ENCODE data around the gene MGMT.
A peak's percentile ranks its signal among the peaks of the same experiment; 100 is the strongest.

MGMT gene

GRCh38 chr10:129758207-129759021 lies 291.4 kb downstream of the MGMT start:
- DNase-seq, result peak in 10 of 51 donors; percentile 11 to 38 (median 13)

DNA sequence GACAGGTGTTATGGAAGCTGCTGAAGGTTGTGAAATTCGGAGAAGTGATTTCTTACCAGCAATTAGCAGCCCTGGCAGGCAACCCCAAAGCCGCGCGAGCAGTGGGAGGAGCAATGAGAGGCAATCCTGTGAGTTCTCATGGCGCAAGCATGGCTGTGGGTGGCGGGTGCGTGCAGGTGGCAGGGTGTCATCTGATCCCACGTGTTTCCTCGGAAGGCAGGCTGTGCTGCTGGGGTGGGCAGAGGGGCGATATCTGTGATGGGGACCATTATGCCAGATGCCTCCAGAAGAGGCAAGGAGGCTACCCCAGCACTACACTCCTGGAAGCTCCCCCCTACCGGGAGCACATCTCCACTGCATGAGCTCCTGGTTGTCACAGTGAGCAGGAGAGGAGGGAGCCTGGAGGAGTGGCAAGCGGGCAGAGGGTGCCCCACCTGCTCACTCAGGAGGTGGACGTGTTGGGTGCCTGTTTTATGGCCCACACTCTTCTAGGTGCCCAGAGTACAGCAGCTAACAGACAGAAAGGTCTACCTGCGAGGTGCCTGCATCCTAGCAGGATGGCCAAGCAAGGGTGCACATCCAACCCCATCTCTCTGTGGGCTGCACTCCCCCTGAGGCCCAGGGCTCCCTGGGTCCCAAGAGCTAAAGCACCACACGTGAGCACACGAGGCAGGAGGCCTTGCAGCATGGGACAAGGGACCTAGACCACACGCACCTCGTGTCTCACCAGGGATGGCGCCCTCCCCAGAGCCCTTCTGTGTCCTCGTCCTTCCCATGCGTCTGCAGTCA lies 292.4 kb downstream of the MGMT start:
- no peak for DNase-seq

- no peak for DNase-seq
Observed at GRCh38 chr10:129760003-129760315, 292.9 kb downstream of the MGMT start.

GRCh38 chr10:129760416-129760815 lies 293.4 kb downstream of the MGMT start:
- DNase-seq, result no peak

DNA sequence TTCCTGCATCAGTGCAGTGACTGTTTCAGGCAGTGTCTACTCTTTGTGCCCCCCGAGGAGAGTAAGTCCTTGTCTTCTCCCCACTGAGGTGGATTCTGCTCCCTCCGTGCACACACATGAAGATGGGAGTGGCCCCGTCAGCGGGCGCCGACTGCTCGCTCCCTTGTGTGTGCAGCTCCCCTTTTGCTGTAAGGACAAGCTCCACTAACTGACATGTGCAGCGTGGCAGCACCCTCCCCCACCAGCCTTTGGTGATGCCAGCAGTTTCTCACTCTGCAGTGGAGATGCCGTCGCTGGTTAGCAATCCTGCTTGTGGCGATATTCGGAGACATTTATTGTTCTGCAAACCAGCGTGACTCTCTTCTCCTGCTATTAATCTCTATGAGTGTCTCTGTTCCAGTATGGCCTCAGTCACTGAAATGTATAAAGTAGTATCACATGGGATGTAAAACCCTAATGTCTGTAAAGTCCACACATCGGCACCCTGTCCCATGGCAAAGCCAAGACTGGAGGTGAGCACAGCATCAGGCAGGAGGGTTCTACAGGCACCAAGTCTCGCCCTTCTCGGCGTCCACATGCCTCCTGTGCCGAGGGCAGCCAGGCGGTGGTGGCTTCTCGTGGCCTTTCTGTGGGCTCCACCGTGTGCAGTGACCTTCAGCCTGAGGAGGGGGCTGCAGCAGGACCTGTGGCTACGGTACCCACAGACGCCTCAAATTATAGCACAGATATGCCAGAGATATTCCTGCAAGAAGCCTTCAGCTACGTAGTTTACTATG lies 294.3 kb downstream of the MGMT start:
- DNase-seq, result no peak

DNA sequence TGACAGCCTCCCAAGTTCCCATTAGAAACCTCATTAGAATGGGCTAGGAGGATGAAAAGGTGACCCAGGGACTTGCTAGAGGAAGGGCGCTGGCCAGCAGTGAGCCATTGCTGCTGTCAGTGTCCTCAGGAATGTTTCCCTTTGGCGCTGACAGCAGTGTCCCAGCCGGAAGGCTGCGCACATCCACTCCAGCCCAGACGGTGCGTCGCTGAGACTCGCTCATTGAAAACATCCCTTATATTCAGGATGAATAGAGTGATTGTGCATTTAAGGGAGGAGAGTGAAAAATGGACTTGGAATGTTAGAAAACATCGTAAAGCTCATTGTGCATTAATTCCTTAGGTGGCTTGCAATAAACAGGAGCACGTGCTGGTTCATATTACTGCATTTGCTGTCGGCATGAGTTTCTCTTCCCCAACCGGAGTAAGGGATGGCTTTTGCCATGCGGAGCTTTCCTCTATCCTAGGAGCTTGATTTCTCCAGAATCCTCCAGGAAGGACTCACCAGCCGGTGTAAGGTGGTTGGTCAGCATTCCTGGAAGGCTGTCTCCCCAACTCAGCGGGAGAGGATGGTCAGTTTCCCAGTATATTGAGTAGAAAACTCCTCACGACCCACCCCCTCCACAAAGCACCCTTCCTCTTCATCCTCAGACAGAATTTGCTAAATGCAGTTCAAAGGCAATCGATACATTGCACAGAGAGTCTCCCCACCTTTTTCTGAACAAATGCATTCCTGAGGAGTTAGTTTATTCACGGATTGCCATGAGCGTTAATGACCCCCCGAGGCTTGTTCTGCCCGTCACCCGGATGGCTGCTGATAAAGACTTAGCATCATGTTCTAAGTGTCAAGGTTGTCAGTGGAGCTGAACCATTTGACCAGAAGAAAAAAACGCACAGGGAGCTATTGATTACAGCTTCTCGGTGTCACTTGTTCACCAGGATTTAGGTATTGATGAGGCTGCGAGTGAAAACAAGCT lies 295.2 kb downstream of the MGMT start:
- no peak for DNase-seq

- DNase-seq, result no peak
Observed at GRCh38 chr10:129764011-129764900, 297.2 kb downstream of the MGMT start.

DNA sequence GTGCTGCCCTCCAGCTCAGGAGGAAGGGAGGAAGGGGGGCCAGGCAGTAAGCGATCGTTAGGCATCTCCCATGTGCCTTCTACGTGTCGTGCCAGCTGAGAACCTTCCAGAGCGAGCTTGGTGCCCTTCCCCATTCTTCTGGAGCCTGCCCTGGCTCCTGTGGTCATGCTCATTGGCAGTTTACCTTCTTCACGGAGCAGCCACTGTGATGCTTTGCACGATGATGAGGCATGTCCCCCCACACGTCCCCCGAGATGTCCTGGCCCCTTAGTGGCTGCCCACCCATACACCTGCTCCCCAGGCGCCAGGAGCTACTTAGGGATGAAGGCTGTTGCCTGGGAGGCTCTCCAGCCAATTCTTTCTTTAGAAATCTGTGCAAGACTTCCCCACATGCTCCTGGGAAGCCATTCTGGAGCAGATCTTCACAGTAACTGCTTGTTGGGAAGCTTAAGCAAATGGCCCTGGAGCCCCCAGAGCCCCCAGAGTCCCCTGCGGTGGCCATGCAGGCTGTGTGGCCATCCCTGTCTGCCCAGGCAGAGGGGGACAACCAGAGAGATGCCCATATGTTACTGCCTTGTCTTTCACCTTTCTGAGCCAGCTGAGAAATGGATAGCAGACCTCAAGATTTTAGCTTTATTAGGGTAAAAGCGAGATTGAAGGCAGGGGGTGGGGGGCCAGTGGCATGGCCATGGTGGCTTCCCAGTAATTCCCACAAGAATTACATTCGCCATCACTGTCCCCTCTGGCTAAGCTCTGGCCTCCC lies 298.0 kb downstream of the MGMT start:
- no peak for DNase-seq

DNA sequence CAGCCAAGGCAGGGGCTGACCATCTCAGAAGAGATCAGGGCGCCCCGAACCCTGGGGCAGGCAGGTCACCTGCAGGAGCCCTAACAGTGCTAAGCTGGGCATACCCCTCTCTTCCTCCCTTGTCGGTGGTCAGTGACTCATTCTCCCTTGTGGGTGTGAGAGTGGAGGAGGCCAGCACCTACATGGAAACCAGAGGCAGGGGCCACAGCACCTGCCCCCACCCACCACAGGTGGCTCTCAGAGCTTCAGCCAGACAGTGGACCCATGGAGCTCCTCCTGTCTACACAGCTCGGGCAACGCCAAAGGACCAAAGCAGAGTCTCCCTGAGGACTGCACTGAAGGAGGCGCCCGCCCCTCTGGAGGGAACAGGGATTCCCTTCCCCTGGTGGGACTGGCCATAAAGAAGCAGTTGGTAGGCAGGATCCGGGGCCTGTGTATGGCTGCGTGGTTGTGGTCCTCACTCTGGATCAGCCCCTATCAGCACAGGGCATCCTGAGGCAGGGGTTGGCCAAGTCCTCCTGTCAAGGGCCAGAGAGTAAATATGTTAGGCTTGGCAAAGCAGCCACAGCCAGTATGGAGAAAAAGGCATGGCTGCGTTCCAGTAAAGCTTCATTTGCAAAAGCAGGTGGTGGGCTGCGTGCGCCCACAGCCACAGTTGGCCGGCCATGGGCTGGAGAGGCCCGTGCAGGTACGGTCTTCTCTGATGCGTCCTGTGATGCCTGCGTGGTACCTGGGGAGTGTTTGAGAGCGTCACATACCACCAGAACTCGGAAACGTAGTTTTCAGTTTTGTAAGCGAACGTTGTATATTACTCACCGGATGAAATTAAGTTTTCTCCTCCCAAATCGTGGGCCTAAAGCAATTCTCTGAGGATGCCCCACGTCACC lies 298.9 kb downstream of the MGMT start:
- no peak for DNase-seq

GRCh38 chr10:129766611-129767550 lies 299.8 kb downstream of the MGMT start:
- DNase-seq, result no peak

DNA sequence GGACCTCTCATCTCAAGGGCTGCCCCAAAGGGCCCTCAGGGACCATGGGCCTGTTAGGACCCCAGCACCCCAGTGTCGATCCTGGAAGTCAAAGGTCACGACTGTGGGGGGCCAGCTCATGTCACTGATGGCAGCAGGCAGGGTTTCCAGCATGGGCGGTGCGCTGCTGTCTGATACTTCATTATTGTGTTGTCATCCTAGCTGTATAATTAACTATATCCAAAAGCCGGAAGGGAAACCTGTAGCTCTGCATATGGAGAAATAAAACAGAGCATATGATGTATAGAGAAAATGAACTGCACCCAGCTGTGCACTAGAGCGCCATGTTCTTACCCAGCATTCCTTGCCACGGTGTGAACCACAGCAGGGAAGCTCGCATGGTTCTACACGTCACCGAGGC lies 300.7 kb downstream of the MGMT start:
- no peak for DNase-seq

DNA sequence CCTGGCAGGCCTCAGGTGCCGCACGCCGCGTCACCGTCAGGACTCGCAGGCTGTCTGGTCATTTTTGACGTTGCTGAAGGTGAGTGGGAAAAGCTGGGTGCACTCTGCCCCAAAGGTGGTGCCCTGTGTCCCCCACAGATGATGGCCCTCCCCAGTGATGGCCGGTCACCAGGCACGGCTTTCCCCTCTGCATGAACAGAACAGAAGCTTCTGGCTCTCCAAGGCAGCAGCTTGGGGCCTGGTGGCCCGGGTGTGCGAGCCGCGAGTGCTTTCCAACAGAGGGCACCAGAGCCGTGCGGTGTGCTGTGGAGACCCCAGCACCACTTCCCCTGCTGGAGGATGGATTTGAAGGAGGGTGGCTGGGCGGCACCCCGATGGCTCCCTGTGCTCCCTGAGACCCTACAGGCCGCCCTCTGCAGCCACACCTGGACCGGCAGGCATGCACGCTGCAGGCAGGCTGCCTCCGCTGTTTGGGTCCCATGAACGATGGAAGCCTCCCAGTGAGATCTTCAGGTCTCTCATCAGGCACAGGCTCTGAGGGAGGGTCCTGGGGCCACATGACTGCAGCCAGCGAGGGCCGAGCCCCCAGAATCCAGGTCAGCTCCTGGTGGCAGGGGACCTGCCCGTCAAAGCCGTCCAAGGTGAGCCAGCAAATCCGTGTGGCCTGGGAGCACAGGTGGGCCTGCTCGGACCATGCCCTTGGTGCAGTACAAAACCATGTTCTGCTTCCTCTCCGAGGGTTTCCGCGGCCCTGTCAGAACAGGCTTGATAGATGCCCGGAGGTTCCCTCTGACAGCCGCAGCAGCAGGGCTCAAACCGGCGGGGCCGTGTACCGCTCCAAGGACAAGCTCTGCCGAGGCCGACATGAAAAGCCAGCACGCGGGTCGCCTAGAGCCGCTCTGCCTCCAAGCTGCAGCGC lies 301.7 kb downstream of the MGMT start:
- DNase-seq, result no peak

- DNase-seq, result no peak
Observed at GRCh38 chr10:129769381-129770116, 302.5 kb downstream of the MGMT start.

- no peak for DNase-seq
Observed at GRCh38 chr10:129770286-129770685, 303.2 kb downstream of the MGMT start.

GRCh38 chr10:129771024-129771423 lies 304.0 kb downstream of the MGMT start:
- no peak for DNase-seq

Measured in hypothalamus (tissue), 51 donors.